Measurements from ENCODE around the gene RASSF4.
A peak's percentile ranks its signal among the peaks of the same experiment; 100 is the strongest.

RASSF4 gene

GRCh38 chr10:44927352-44927751 lies 32.2 kb upstream of the RASSF4 start:
- H3K4me3 ChIP-seq (ENCODE audit: low read depth, low read length), result no peak overlapping the region
- TF ChIP-seq CTCF (IDR thresholded peaks at IDR 0.05; ENCODE audit: borderline replicate concordance, insufficient read depth, low read depth, low read length), result no peak

GRCh38 chr10:44928462-44928861 lies 31.1 kb upstream of the RASSF4 start:
- no peak for TF ChIP-seq CTCF (IDR thresholded peaks at IDR 0.05; ENCODE audit: borderline replicate concordance, insufficient read depth, low read depth, low read length)
- H3K4me3 ChIP-seq (ENCODE audit: low read depth, low read length), result no peak overlapping the region

- TF ChIP-seq CTCF (IDR thresholded peaks at IDR 0.05; ENCODE audit: borderline replicate concordance, insufficient read depth, low read depth, low read length), result no peak
- no peak overlapping the region for H3K4me3 ChIP-seq (ENCODE audit: low read depth, low read length)
These were observed 30.0 kb upstream of the RASSF4 start for GRCh38 chr10:44929356-44930255.

- no peak overlapping the region for H3K4me3 ChIP-seq (ENCODE audit: low read depth, low read length)
- no peak for TF ChIP-seq CTCF (IDR thresholded peaks at IDR 0.05; ENCODE audit: borderline replicate concordance, insufficient read depth, low read depth, low read length)
These were observed 28.5 kb upstream of the RASSF4 start for GRCh38 chr10:44930904-44931620.

- no peak overlapping the region for H3K4me3 ChIP-seq (ENCODE audit: low read depth, low read length)
- TF ChIP-seq CTCF (IDR thresholded peaks at IDR 0.05; ENCODE audit: borderline replicate concordance, insufficient read depth, low read depth, low read length), result no peak
These were observed 27.7 kb upstream of the RASSF4 start for GRCh38 chr10:44931621-44932516.

GRCh38 chr10:44932517-44933450 lies 26.8 kb upstream of the RASSF4 start:
- TF ChIP-seq CTCF (IDR thresholded peaks at IDR 0.05; ENCODE audit: borderline replicate concordance, insufficient read depth, low read depth, low read length), result peak; percentile 97
- no peak overlapping the region for H3K4me3 ChIP-seq (ENCODE audit: low read depth, low read length)
